HG02943 (cell line): ENCODE measurements around the gene FLVCR2.
A peak's percentile ranks its signal among the peaks of the same experiment; 100 is the strongest.

Experiments used
- ATAC-seq: cut with Tn5 transposase; IDR thresholded peaks from one replicate; pipeline ENCODE4 v1.9.1; 2021; ENCODE audit warnings: mild to moderate bottlenecking, low read depth, moderate library complexity; ENCODE audit not compliant: unreplicated experiment

Gene FLVCR2, protein sequence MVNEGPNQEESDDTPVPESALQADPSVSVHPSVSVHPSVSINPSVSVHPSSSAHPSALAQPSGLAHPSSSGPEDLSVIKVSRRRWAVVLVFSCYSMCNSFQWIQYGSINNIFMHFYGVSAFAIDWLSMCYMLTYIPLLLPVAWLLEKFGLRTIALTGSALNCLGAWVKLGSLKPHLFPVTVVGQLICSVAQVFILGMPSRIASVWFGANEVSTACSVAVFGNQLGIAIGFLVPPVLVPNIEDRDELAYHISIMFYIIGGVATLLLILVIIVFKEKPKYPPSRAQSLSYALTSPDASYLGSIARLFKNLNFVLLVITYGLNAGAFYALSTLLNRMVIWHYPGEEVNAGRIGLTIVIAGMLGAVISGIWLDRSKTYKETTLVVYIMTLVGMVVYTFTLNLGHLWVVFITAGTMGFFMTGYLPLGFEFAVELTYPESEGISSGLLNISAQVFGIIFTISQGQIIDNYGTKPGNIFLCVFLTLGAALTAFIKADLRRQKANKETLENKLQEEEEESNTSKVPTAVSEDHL

DNA sequence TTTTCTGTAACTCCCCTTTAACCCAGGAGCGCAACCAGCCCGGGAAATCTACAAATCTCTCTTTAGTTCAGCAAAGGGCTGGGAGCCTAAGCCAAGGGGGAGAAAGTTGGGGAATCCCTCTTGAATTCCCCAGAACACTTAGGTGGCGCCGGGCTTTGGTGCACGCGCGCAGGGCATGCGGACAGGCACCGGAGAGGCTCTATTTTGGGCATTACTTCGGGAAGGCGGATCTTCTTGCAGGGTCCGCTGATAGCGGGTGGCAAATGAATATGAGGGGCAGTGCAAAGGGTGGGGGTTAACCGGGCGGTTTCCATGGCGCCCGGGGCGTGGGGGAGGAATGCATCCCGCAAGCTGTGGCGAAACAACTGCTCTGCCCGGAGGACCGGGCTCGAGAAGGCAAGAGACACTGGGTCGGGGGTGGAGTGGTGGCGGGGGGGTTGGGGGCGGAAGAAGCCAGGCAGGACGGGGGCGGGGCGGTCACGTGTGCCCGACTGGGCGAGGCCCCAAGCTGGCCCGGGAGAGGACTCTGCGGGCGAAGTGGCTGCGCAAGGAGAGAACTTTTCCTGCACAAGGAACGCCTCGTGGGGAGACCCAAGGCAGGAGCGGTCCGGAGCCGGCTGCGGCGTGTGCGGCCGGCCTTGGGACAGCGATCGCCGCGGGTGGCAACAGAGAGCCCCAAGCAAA is at the start of gene FLVCR2:
Gene FLVCR2, plus strand, starts transcription at position 519 of the 684 bp plus-strand sequence. CDS start 353 bp downstream, outside the sequence.
- peak; percentile 30 for ATAC-seq

- ATAC-seq, result no peak
Observed at GRCh38 chr14:75531256-75531655, 47.2 kb upstream of the FLVCR2 start.

GRCh38 chr14:75531660-75532317 is 46.6 kb upstream of the FLVCR2 start:
- no peak for ATAC-seq

- no peak for ATAC-seq
Observed at GRCh38 chr14:75533791-75534555, 44.4 kb upstream of the FLVCR2 start.

DNA sequence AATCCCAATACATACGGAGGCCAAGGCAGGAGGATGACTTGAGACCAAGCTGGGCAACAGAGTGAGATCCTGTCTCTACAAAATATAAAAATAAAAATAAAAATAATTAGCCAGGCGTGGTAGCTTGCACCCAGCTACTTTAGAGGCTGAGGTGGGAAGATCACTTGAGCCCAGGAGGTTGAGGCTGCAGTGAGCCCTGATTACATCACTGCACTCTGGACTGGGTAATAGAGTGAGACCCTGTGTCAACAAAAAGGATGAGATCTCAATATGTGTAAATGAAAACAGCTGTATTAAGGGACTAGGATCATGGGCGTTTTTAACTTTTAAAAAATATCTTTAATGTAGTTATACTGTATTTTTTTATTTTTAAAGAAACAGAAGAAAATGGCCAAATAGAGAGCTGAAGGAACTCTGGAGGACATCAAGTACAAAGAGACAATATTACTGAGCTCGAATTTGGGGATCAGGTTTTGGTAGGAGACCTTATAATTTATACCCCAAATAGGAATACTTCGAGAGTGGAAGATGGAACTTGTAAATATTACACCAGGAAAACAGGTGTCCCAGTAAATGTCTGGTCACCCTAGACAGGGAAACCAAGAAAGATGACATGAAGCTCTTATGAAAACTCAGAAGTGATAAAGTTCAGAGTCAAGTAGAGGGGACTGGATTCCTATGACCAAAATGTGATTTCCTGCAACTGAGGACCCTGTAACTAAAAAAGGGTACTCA is 43.1 kb upstream of the FLVCR2 start:
- ATAC-seq, result no peak

DNA sequence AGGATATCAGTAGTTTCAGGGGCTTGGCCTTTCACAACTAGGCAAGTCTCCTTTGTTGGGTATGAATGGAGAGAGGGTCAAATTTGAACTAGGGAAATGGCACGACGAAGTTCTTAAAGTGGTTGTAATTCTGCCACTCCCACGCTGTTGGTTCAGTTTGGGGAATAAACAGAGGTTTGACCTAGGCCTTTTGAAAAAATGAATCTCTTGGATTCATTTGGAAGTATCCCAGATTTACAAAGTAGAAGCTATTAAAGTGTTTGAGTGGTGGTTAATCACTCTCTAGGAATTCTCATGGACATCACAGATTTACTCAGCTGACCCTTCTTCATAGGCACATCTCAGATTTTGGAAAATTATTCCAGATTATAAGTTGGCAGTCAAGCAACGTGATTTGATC is 41.3 kb upstream of the FLVCR2 start:
- no peak for ATAC-seq

DNA sequence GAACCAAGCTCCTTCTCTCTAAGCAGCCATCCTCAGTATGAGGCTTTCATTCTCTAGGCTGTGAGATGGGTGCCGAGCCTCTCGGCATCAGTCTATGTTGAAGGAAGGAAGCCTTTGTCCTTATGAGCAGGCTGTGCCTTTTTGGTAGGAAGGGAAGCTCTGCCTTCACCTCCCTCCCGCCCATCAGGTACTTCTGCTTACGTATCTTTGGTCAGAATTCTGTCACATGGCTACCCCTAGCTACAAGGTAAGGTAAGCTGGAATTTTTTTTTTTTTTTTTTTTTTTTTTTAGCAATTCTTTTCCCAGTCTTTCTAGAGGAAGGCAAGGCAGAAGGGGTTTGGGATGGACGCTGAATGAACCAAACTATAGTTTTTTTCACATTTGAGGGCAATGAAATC is 39.3 kb upstream of the FLVCR2 start:
- no peak for ATAC-seq

DNA sequence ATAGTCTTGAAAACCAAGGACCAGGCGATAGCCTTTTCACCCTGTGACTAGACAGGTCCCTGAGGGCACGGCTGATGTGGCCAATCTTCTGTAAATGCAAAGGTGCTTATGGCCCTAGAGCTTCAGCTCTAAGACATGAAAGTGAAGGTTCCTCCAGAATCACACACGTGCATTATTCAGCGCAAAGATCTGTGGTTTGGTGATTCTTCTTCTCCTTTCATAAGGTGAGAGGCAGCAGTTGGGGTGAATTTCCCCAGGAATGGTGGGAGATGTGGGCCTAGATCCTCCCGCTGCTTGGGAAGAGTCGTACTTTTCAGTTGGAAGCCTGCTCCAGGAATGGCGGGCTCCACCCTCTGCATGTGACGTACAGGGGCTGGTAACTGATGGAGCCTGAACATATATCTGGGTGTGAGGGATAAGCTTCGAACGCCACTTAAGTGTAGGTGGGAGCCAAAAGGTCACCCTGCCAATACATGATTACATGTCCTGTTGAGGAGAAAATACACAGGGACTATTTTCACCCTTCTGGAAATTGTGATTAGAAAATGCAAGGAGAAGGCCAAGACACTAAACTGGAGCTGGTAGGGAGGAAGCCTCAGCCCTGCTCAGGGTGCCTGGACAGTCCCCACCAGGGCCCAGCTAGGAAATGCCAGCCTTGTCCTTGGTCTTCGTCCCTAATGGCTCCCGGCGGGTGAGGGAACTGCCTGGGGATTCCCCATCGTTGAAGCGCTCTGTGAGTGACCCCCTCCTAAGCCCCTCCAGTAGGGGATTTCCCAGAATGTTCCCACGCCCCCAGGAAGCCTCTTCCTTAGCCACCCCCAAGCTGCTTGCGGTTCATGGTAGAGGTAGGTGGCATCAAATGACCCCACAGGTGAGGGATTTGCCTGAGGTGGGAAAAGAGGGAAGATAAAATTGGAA is 38.6 kb upstream of the FLVCR2 start:
- ATAC-seq, result peak; percentile 57

GRCh38 chr14:75540479-75540851 is 38.0 kb upstream of the FLVCR2 start:
- ATAC-seq, result no peak

DNA sequence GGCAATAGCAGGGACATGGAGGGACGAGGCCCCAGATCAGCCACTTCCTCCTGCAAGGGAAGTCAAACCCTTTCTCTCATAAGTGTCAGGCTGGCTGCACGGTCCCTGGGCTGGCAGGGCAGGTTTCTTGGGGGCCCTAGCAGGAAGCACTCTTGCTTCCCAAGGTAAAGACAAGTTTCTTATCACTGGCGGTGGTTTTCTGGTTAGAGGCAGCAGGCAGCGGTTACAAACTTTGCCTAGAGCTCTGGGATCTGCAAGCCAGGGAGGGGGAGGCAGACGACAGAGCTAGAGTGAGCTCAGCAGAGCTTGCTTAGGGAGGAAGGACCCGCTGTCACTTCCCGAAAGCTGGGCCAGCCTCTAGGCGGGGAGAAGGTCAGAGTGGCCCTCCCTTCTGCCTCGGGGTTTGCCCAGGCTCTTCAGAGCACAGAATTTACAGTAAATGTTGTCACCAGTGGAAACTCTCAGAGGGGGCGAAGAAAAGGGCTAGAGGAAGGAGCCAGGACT is 35.8 kb upstream of the FLVCR2 start:
- ATAC-seq, result peak; percentile 39

GRCh38 chr14:75543253-75543652 is 35.2 kb upstream of the FLVCR2 start:
- no peak for ATAC-seq

GRCh38 chr14:75543786-75544185 is 34.6 kb upstream of the FLVCR2 start:
- ATAC-seq, result no peak

DNA sequence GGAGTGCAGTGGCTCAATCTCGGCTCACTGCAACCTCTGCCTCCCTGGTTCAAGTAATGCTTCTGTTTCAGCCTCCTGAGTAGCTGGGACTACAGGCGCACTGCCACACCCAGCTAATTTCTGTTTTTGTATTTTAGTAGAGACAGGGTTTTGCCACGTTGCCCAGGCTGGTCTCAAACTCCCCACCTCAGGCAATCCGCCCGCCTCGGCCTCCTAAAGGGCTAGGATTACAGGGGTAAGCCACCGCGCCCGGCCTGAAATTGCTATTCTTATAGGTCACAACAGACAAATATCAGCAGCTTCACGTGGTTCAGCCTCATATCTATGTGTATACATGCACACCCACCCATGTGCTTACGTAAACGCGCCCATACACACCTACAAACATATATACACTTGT is 32.5 kb upstream of the FLVCR2 start:
- no peak for ATAC-seq

- no peak for ATAC-seq
Observed at GRCh38 chr14:75547552-75548250, 30.7 kb upstream of the FLVCR2 start.

- ATAC-seq, result no peak
Observed at GRCh38 chr14:75548544-75548943, 29.9 kb upstream of the FLVCR2 start.

DNA sequence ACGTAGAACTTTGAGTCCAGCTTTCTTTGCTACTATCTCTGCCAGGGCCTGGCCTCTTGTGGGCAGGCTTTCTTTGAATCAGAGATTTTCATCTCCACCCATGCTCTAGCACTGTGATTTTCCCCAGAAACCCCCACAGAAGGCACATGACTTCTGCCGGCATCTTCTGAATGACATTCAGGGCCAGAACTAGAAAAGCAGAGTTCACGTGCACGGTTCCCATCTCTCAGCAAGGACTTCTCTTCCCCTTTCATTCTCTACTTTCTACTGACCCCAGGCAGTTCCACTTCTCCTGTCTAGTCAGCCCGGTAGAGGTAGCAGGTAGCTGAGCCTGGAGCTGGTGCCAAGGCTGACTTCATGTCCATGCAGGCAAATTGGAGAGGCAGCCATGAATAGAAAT is 29.3 kb upstream of the FLVCR2 start:
- ATAC-seq, result no peak

GRCh38 chr14:75551021-75551420 is 27.4 kb upstream of the FLVCR2 start:
- ATAC-seq, result no peak

DNA sequence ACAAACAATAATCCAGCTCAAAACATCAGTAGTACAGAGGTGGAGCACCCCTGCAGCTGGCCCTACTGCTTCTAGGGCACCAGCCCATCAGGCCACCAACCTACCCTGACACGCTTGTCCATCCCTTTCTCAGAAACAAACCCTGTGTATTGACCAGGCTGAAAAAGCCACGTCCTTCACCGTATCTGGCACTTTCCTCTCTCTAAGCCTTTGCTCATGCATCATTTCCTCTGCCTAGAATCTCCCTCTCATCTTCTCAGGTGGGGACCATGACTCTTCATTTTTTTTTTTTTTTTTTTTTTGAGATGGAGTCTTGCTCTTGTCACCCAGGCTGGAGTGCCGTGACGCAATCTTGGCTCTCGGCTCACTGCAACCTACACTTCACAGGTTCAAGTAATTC is 25.3 kb upstream of the FLVCR2 start:
- no peak for ATAC-seq
